Measurements from ENCODE around the gene DCN.
"Not testable (repeated sequence)": the region's sequence is repeated elsewhere in the genome, so short reads cannot be mapped to it uniquely, and the experiment has no call there.

DCN gene

DNA sequence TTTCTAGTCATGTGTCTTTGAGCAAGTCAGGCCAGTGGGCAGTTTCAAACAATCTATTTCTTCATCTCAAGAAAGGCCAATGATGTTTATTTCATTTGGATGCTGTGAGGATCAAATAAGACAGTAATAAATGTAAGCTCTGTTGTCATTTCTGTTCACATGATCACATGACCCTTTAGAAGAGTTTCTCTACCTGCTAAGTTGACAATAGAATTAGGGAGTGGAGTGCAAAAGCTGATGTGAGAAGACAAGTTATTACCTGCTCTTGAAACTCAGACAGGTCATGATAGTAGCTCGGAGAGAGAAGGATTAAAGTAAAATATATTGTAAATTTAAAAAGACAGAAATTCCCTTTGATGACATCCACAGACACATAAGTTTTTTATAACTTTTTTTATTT, 37.3 kb upstream of the DCN start:
- no peak overlapping the region for H3K4me3 ChIP-seq (replicated peaks; ENCODE audit: low read depth, low read length)
- no peak for TF ChIP-seq CTCF (IDR thresholded peaks at IDR 0.05; ENCODE audit: low read length, missing control alignments)
- DNase-seq (ENCODE audit: low read depth) = no peak

- no peak overlapping the region for H3K4me3 ChIP-seq (replicated peaks; ENCODE audit: low read depth, low read length)
- DNase-seq (ENCODE audit: low read depth) = peak; percentile 81
- TF ChIP-seq CTCF (IDR thresholded peaks at IDR 0.05; ENCODE audit: low read length, missing control alignments) = no peak
Measured at GRCh38 chr12:91219511-91219910, 36.9 kb upstream of the DCN start.

DNA sequence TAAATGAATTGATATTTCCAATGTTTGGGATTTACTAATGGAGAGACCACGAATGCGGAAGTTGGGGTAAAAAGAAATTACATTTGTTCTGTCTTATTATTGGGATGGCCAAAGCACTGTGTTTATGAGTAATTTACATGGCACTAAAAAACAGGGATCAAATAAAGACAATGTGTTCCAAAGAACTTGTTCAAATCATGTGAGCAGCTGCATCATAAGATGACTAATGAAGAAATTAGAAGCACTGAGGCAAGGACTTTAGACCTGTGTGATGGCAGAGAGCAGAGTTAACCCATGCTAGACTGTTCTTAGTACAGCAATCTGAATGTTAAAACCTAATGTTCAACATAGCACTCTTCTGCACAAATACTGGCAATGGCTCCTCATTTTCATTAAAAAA, 34.3 kb upstream of the DCN start:
- H3K4me3 ChIP-seq (replicated peaks; ENCODE audit: low read depth, low read length) = no peak overlapping the region
- no peak for DNase-seq (ENCODE audit: low read depth)
- no peak for TF ChIP-seq CTCF (IDR thresholded peaks at IDR 0.05; ENCODE audit: low read length, missing control alignments)

DNA sequence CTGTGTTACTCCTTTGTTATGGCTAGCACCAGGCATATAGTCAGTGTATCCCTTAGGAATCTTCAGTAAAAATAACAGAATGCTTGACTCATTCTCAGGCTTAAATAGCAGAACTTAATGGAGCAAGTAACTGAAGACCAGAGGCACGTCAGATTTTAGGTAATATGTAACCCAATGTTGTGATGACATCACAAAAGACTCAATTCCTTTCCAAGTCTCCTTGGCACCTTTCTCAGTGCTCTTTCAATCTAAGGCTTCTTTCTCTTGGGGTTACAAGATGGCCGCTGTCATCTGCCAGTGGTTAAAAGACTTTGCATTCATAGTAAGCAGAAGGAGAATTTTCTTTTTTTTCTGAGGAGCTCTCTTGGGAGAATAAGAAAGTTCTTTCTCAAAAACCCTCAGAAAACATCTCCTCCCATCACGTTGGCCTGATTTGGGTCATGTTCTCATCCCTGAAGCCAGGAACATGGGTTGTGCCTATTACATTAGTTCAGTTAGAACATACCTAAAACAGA, 33.4 kb upstream of the DCN start:
- TF ChIP-seq CTCF (IDR thresholded peaks at IDR 0.05; ENCODE audit: low read length, missing control alignments) = no peak
- DNase-seq (ENCODE audit: low read depth) = no peak
- no peak overlapping the region for H3K4me3 ChIP-seq (replicated peaks; ENCODE audit: low read depth, low read length)

DNA sequence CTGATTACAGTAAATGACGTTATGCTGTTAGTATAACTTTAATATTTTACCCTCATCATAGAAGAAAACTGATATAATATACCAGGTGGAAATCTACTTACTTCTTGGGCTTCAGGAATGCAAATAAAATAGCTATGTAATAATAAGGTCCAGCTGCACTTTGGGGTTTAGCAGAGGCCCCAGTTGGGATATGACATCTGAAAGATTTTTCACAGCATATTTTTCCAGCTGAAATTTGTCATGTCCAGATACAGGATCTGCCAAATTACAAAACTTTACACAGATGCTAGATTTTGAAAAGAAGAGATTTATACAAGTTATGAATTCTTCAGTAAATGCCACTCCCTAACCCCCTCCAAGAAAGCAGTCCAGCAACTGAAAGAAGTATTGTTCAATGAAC, 29.2 kb upstream of the DCN start:
- TF ChIP-seq CTCF (IDR thresholded peaks at IDR 0.05; ENCODE audit: low read length, missing control alignments) = no peak
- DNase-seq (ENCODE audit: low read depth) = no peak
- no peak overlapping the region for H3K4me3 ChIP-seq (replicated peaks; ENCODE audit: low read depth, low read length)

GRCh38 chr12:91210618-91211017, 28.0 kb upstream of the DCN start:
- TF ChIP-seq CTCF (IDR thresholded peaks at IDR 0.05; ENCODE audit: low read length, missing control alignments) = no peak
- no peak for DNase-seq (ENCODE audit: low read depth)
- no peak overlapping the region for H3K4me3 ChIP-seq (replicated peaks; ENCODE audit: low read depth, low read length)

DNA sequence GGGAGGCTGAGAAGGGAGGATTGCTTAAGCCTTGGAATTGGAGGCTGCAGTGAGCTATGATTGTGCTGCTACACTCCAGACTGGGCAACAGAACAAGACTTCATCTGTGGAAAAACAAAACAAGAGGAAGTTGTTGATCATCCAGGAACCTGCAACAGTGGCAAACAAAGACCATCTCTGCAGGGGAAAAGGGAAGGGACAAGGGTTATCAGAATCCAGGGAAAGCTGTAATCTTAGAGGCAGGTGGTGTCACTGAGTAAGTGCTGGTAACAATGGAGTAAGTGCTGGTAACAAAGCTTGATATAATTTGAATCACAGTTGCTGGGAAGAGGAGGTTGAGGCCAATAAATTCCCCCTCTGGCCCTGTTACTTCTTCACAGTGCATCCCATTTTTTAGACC, 27.5 kb upstream of the DCN start:
- no peak for TF ChIP-seq CTCF (IDR thresholded peaks at IDR 0.05; ENCODE audit: low read length, missing control alignments)
- no peak for DNase-seq (ENCODE audit: low read depth)
- no peak overlapping the region for H3K4me3 ChIP-seq (replicated peaks; ENCODE audit: low read depth, low read length)

DNA sequence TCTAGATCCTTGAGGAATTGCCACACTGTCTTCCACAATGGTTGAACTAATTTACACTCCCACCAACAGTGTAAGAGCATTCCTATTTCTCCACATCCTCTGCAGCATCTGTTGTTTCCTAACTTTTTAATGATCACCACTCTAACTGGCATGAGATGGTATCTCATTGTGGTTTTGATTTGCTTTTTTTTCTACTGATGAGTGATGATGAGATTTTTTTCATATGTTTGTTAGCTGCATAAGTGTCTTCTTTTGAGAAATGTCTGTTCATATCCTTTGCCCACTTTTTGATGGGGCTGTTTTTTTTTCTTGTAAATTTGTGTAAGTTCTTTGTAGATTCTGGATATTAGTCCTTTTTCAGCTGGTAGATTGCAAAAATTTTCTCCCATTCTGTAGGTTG, 24.7 kb upstream of the DCN start:
- not testable (repeated sequence) for H3K4me3 ChIP-seq (replicated peaks; ENCODE audit: low read depth, low read length); DNase-seq (ENCODE audit: low read depth)
